HG02840 (cell line): ENCODE data around the gene FARS2.
"Not testable (repeated sequence)": the region's sequence is repeated elsewhere in the genome, so short reads cannot be mapped to it uniquely, and the experiment has no call there.

ENCODE experiments used
- ATAC-seq: cut with Tn5 transposase; IDR thresholded peaks from one replicate; pipeline ENCODE4 v1.9.1; 2021; ENCODE audit warnings: mild to moderate bottlenecking, moderate library complexity, moderate number of reproducible peaks; ENCODE audit not compliant: unreplicated experiment, low FRiP score

FARS2 gene

DNA sequence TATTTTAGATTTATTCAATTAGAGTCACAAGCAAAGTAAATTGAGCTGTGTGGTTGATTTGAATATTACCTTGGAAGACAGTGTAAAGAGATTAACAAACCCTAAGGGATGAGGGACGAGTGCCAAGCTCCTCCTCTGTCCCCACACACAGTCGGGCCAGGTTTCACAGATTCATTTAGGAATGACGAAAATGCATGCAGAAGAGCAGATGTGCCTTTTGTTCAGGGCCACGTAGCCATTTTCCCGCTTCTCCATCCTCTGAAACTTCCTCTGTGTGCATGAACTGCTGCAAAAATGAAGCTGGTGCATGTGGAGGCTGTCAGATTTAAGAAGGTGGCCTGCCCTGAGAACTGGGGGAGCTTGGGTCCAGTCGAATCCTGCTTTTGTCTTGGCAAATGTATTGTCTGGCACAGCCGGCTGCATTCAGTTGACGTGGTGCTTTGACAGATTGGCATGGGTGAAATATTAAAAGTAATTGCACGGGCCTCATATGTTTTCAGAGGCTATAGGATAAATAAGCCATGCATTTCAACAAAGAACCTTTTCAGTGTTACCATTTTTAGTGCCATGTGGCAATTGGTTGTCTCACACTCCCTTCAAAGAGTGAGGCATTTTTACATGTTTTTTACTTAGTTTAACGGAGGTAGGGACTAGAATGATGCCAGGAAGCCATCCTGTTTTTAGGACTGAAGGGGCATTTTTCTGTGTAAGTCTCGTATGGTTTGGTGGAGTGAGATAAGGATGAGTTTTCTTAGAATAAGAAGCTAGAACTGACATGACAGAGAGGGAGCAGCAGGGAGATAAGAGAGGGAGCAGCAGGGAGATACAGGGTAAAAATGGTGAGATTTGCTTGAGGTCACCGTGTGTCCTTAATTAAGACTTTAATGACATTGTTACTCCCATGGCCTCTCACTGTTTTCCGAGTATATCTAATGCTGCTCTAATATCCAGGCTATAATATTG, 384.3 kb downstream of the FARS2 start:
- no peak for ATAC-seq

DNA sequence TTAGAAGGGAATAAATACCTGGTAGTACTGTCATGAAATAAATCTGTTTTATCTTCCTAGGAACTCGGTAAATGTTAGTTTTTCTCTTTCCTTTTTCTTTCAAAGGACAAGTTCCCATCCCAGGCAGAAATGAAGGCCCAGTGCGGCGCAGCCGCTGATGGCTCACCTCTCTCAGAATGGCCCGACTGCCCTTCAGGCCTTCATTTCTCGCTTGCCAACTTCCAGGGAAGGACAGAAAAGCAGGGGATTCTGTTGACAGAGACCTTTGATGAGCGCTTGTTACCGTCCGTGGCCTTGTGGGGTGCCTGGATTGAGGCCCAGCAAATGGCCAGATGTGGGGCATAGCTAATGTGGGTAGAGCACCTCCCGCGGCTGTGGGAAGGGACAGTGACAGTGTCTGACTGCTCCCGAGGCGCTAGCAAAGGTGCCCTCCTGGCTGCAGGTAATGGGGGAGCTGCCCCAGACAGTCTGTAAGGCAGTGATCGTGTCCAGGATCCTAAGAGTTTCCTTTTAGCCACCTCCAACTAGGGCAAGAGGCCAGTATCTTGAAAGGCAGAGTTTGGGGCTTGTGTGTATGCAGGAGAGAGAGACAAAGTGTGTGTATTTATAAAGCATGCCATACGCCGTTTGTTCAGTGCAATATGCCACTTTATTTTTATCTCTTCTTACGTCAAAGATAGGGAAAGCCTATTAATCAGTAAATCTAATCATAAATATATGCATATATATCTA, 391.3 kb downstream of the FARS2 start:
- ATAC-seq, result no peak

DNA sequence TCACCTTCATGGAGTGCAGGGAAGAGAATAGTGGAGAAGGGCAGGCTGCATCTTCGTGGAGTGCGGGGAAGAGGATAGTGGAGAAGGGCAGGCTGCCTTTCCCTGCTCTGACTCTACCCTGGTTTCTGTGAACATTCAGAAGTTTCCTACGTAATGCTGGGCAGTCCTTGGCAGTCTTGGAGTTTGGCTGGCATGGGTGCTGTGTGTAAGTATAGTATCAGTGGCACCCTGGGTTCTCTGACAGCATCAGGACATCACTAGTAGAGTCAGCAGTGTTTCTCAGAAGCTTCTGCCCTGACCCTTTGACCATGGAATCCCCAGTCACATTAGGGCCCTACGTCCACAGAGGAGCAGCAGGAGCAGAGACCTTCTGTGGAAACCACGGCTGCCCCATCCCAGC, 392.5 kb downstream of the FARS2 start:
- ATAC-seq, result no peak

DNA sequence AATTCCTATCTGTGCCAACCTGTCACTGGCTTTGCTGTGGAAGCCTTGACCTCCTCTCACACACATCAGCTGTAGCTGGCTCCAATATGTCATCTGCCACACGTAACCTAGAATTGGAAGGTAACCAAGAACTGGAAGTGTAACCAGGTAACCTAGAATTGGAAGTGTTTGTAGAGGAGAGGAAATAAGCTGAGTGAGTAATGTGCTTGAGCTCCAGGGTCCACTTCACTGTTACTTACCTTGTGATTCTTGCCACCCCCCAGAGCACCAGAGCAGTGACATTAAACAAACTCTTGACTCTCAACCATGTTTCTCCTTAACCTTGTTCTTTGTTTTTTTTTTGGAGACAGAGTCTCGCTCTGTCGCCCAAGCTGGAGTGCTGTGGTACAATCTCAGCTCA, 394.9 kb downstream of the FARS2 start:
- no peak for ATAC-seq

DNA sequence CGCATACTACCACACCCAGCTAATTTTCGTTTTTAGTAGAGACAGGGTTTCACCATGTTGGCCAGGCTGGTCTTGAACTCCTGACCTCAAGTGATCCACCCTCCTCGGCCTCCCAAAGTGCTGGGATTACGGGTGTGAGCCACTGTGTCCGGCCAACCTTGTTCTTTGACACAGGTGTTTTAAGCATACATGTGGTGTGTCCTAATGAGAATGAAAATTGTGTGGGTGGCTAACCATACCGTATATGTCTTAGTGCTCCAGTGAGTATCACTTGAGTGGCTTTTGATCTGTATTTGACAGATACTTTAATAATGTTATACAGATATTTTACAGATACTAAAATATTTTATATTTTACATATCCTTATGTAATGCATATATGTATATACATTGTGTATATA, 395.4 kb downstream of the FARS2 start:
- not testable (repeated sequence) for ATAC-seq

DNA sequence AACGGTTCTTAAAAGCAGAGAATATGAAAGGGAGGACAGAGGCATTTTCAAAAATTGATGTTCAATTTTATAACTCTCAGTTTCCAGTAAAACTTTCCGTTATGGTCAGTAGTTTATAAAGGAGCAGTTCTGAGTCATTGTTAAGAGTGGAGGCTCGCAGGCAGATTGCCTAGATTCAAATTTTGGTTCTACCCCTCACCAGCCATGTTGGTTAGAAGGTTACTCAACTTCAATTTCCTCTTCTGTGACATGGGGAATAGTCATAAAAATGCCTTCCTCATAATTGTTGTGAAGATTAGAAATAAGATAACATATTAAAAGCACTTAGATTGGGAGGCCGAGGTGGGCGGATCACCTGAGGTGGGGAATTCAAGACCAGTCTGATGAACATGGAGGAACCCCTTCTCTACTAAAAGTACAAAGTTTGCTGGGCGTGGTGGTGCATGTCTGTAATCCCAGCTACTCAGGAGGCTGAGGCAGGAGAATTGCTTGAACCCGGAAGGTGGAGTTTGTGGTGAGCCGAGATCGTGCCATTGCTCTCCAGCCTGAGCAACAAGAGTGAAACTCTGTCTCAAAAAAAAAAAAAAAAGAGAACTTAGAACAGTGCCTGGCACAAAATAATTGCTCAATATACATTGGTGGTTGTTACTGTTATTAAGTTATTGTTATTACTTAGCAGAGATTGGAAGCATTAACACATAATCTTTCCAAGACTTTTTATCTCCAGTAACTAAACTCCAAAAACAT, 396.5 kb downstream of the FARS2 start:
- no peak for ATAC-seq

DNA sequence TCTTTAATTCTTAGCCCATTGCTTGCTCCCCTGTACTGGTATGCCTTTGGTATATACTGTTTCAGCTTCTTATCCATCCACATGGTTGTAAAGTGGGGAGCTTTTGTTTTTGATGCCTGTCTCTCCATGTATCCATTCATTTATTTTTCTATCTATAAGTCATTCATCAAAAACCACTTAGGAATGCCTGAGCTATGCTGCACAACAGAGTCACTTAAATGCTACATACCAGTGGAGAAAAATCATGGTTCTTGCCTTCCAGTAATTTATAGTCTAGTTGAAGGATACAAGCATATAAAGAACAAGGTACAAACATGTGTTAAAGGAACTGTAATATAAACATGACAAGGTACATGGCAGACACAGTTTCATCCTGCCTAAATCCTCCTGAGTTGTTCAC, 398.2 kb downstream of the FARS2 start:
- ATAC-seq, result no peak

DNA sequence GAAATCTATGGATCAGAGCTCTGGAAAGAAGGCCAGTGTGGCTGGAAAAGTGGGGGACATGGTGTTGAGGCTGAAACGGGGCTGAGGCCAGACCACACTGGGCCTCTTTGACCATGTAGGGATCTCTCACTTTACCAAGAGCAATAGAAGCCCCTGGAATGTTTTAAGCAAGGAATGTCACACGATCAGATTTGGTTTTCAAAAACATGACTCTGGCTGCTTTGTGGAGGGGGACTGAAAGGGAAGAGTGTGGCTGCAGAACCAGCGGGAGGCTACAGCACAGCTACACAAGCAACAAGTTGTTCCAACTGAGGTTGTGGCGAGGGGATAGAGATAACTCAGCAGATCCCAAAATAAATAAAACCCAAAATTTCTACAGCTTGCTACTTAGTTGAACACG, 399.5 kb downstream of the FARS2 start:
- ATAC-seq, result no peak

DNA sequence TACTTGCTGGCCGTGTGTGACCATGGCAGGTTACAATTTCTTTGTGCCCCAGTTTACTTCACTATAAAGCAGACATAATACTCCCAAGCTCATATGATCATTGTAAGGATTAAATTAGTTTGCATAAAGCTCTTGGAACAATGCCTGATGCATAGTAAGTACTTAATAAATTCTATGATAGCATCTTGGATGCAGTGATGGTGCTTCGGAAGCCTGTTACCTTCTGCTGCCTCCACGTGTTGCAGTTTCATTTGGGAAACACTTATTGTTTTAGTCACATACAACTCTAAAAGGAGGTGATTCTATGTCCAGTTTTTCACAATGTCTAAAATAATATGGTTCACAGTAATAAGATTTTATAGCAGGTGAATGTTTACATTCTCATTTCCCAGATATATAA, 401.5 kb downstream of the FARS2 start:
- ATAC-seq, result no peak

DNA sequence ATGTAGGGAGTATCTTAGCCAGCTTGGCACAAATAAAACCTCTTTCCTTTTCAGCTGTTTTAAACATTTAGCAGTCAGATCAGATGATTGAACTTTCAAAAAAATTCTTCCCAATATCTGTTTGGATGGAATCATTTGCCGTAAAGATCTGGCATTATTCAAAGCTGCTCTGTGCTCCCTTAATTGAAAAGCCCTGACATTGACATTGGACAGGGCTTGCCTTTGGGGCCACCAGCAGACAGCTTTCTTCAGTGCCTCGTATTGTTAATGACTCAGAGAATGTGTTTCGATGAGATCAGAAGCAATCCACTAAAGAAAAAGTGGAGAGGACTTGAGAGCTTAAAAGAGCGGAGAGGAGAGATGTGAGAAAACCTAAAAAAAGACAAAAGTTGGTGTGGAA, 401.9 kb downstream of the FARS2 start:
- no peak for ATAC-seq

DNA sequence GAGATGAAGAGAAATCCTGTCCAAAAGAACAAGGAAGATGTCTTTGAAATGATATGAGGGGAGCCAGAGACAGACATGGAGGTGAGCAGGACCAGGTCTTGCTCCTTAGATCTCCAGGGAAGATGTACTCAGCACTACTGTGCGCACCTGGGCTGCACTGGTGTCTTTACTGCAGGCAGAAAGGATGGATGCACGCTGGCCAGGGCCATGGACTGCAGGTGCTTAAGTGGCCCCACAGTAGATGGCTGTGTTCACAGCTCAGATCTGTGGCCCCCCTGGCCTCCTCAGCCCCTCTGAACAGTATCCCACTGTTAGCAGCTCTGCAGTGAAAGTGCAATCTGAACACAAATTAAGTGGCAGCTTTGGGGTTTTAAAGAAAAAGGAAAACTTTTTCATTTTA, 402.4 kb downstream of the FARS2 start:
- no peak for ATAC-seq

DNA sequence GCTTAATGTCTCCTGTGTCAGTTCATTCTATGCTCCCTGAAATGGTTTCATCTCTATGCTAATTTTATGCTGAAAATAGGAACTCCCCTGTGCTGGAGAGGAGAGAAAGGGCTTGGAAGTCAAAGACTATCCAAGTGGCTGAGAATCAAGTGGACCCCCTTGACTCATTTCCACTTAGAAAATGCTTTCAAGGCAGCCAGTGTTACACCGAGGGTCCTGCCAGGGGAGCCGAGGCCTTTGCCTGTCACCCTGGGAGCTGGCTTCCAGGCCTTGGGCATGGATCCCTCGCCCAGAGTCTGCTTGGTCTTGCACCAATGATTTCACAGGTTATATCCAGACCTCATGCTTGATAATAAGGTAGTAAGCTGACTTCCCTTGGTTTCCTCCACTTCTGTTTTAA, 402.8 kb downstream of the FARS2 start:
- ATAC-seq, result no peak

DNA sequence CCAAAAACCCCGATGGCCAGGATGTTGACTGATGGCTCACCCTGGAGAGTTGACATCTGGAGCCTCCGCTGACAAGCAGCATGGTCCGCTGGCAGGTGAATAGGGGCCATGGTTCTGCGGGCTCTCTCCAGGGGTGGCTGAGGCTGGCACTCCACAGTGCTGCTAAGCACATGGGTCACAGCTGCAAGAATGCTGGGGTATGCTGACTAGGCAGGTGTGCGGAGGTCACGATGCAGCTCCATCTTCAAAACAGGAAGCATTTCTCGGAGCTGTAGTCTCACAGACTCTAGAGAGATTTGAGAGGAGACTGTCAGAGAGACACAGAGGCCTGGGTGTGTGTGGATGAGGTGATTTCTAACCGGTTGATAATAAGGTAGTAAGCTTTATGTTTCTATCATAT, 403.9 kb downstream of the FARS2 start:
- ATAC-seq, result no peak

DNA sequence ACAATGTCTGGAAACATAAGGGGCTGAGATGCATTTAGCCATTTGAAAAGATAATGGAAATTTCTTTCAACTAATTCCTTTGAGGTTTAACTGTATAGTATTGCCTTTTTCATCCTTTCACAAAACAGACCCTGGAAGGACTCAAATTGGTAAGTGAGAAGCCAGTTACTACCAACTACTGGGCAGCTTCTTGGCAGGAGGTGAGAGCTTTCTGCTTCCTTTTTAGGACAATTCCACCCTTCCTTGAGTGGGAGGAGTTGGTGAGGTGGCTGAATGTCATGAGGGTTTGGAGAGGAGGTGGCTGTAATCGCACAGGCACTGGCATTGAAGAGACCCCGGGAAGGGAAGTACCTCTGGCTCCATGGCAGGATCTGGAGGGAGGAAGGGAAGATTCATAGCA, 404.4 kb downstream of the FARS2 start:
- ATAC-seq, result no peak

DNA sequence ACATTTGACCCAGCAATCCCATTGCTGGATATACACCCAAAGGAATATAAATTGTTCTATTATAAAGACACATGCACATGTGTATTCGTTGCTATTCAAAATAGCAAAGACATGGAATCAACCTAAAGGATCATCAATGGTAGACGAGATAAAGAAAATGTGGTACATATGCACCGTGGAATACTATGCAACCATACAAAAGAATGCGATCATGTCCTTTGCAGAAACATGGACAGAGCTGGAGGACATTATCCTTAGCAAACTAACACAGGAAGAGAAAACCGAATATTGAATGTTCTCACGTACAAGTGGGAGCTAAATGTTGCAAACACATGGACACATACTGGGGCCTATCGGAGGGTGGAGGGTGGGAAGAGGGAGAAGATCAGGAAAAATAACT, 405.4 kb downstream of the FARS2 start:
- ATAC-seq, result no peak

DNA sequence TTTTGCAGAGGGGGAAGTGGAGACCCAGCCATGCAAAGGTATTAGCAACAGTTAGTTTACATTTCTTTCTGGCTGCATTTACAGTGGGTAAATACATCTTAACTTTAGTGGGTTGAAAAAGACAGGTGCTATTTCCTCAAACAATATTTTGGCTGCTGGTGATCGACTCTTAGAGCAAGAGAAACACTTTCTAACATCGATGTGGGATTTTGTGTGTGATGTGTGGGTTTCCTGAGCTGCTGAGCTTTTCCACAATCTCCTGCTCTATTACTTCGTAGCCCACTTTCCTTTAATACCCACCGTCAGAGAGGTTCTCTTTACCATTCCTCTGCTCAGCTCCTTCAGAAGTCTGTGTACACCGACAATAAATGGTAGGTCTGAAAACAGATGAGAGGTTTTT, 406.4 kb downstream of the FARS2 start:
- no peak for ATAC-seq

DNA sequence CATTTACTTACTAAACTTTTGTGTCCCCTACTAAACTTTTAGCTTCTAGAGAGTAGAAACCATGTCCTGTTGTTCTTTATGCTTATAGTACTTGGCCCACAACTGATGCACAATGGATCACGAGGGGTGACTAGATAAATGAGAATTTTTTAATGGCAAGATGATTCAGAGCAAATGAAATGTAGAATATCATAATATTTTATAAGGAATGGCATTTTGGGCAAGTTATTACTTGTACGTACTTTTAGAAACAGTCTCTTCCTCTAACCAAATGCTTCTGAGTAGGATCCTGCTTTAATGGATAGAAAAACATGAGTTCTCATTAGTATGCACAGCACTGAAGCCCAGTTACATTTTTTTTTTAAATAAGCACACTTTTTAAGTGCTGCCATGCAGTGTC, 409.1 kb downstream of the FARS2 start:
- no peak for ATAC-seq

DNA sequence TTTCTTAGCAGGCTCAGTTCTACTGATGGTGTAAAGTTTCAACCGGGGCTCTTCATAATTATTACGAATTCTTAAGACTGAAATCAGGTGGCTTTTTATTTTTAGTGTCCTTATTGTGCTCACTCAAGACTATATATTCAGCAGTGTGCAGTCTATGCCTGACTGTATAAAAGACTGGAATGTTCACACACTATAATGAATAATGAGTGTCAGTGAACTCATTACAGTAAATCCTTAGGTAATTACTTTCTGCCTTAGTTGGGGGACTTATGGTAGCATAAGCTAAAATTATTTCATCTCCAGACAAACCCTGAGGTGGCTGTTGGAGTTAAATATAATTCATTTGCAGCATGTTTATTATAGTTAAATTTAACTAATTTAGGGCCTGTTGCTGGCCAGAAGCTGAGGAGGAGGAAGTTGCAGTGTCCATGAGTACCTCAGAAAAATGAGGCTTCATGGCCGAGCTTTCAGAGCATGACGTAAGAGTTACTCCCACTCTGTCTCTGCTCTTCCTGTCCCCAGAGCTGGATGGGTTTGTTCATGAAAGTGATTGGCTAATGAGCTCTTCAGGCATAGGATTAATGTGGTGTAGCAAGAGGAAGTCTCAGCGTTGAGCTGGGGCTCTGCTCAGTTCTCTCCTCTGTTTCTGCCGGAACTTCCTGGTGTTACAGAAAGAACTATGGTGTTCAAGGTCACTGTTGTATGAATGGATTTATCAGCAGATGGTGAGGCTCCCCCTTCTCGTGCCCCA, 409.7 kb downstream of the FARS2 start:
- ATAC-seq, result no peak

DNA sequence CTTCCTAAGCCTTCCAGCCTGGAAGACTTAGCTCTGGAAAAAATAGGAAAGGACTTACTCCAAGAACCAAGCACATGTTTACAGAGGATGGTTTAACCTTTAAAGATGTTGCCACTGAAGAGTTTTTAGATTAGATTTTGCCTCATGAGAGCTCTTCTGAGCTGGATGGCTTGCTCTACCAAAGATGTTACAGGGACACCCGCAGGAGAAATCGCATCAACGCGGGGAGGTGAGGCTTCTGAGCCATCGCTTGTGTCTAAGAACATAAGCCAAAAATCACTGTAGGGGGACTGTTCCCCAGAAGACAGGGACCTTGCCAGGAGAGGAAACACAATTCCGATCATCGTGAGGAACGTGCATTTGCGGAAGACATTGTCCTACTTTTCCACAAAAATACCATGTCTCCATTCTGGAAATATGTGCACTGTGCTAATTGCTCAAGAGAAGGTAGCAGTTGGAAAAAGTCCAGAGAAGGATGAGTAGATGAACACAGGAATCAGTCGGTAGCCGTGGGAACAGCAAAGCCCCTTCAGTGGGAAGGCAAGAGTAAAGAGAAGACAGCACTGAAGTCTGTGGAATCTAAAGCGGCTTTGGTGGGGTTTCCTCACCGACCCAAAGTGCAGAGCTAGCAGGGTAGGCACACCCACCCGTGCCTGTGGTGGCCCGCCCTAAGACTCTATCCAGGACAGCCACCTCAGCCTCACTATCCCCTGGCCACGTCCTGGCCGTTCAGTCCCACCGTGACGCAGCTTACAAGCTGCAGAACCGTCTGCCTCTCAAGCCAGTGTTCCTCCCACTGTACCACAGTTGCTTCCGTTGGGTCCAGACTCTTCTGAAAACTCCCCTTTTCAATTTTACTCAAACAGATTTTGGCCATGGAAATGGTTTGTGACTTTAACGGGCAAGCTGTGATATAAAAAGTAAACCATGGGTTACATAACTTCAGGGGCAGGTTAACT, 410.6 kb downstream of the FARS2 start:
- no peak for ATAC-seq
